ENCODE data around the gene CCDC112. TPM values are rescaled to one million over a fixed set of nuclear protein-coding genes. Genes with fewer than 3 reads are reported as not detected.
"Not testable (repeated sequence)": the region's sequence is repeated elsewhere in the genome, so short reads cannot be mapped to it uniquely, and the experiment has no call there.

CCDC112 gene
- total and polyA plus RNA-seq, 2 experiments from 2014 or later, result 8.1 to 10.9 TPM

- no peak for DNase-seq (ENCODE audit: low read depth in 1 of 2, low spot score in 1 of 2)
- TF ChIP-seq, protein P1, sequence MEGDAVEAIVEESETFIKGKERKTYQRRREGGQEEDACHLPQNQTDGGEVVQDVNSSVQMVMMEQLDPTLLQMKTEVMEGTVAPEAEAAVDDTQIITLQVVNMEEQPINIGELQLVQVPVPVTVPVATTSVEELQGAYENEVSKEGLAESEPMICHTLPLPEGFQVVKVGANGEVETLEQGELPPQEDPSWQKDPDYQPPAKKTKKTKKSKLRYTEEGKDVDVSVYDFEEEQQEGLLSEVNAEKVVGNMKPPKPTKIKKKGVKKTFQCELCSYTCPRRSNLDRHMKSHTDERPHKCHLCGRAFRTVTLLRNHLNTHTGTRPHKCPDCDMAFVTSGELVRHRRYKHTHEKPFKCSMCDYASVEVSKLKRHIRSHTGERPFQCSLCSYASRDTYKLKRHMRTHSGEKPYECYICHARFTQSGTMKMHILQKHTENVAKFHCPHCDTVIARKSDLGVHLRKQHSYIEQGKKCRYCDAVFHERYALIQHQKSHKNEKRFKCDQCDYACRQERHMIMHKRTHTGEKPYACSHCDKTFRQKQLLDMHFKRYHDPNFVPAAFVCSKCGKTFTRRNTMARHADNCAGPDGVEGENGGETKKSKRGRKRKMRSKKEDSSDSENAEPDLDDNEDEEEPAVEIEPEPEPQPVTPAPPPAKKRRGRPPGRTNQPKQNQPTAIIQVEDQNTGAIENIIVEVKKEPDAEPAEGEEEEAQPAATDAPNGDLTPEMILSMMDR (IDR thresholded peaks at IDR 0.05; ENCODE audit: low read depth, low read length), result no peak
- no peaks in the 10 kb centered on the region for H3K36me3 ChIP-seq
- no peak overlapping the region for H3K4me3 ChIP-seq
- H3K4me1 ChIP-seq (ENCODE audit: low read depth), result peaks cover 1% of the 10 kb centered on the region
- no peaks in the 10 kb centered on the region for H3K27me3 ChIP-seq
- H3K9me3 ChIP-seq (ENCODE audit: low read depth), result no peaks in the 10 kb centered on the region
- no peak overlapping the region for H3K27ac ChIP-seq
Observed at GRCh38 chr5:115330830-115331229, 34.4 kb upstream of the CCDC112 start.

GRCh38 chr5:115329475-115329874 lies 33.0 kb upstream of the CCDC112 start:
- H3K27ac ChIP-seq, result no peak overlapping the region
- DNase-seq (ENCODE audit: low read depth in 1 of 2, low spot score in 1 of 2), result no peak
- H3K9me3 ChIP-seq (ENCODE audit: low read depth), result no peaks in the 10 kb centered on the region
- H3K4me3 ChIP-seq, result no peak overlapping the region
- H3K4me1 ChIP-seq (ENCODE audit: low read depth), result peaks cover 10% of the 10 kb centered on the region
- TF ChIP-seq, protein P1 (IDR thresholded peaks at IDR 0.05; ENCODE audit: low read depth, low read length), result no peak
- no peaks in the 10 kb centered on the region for H3K27me3 ChIP-seq
- H3K36me3 ChIP-seq, result no peaks in the 10 kb centered on the region

DNA sequence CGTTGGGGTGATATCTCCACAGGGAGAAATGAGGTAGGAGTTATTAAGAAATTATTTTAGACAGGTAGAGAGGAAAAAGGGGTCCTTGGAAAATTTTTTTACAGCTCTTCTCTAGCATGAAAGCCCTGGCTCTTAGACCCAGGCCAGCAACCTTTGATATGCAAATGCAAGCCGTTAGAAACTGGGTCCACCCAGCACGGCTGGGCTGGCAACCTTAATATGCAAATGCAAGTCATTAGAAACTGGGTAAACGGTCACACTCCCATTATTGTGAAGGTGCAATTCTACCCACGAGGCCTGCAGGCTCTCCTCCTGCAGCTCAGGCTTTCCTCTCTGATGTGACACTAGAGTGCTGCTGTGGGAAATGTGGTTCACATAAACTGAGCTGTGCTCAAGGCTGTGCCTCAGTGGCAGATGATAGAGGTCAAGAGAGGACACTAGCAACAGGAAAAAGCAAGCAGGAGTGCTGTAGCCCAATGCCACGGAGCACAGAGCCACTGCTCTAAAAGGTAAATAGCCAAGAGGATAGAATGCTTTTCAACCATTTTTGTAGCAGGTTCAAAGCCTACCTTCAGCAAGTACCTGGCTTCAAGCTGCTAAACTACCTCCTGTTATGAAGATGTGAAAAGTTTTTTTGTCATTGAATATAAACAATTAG lies 32.3 kb upstream of the CCDC112 start:
- H3K27ac ChIP-seq; H3K27me3 ChIP-seq; H3K9me3 ChIP-seq (ENCODE audit: low read depth); H3K4me1 ChIP-seq (ENCODE audit: low read depth); DNase-seq (ENCODE audit: low read depth in 1 of 2, low spot score in 1 of 2); H3K36me3 ChIP-seq; H3K4me3 ChIP-seq: not testable (repeated sequence)

- peak in 1 of 2 donors; percentile 8 for DNase-seq (ENCODE audit: low read depth in 1 of 2, low spot score in 1 of 2)
- Histone ChIP-seq H3K36me3 (no peaks in the 10 kb centered on the region), H3K27me3 (no peaks in the 10 kb centered on the region), H3K4me3 (no peak overlapping the region), H3K4me1 (ENCODE audit: low read depth) (peaks cover 10% of the 10 kb centered on the region), H3K27ac (peak overlapping the region; percentile 38), H3K9me3 (ENCODE audit: low read depth) (no peaks in the 10 kb centered on the region)
- TF ChIP-seq, protein P1 (IDR thresholded peaks at IDR 0.05; ENCODE audit: low read depth, low read length), result no peak
Observed at GRCh38 chr5:115325296-115325959, 29.0 kb upstream of the CCDC112 start.

- DNase-seq (ENCODE audit: low read depth in 1 of 2, low spot score in 1 of 2), result peak in 1 of 2 donors; percentile 18
- Histone ChIP-seq H3K4me3 (no peak overlapping the region), H3K4me1 (ENCODE audit: low read depth) (peaks cover 15% of the 10 kb centered on the region), H3K27me3 (no peaks in the 10 kb centered on the region), H3K9me3 (ENCODE audit: low read depth) (no peaks in the 10 kb centered on the region), H3K27ac (no peak overlapping the region), H3K36me3 (no peaks in the 10 kb centered on the region)
- TF ChIP-seq, protein P1 (IDR thresholded peaks at IDR 0.05; ENCODE audit: low read depth, low read length), result no peak
Observed at GRCh38 chr5:115324021-115324420, 27.6 kb upstream of the CCDC112 start.

- no peak overlapping the region for H3K4me3 ChIP-seq
- no peak for DNase-seq (ENCODE audit: low read depth in 1 of 2, low spot score in 1 of 2)
- TF ChIP-seq, protein P1 (IDR thresholded peaks at IDR 0.05; ENCODE audit: low read depth, low read length), result no peak
- no peaks in the 10 kb centered on the region for H3K9me3 ChIP-seq (ENCODE audit: low read depth)
- no peak overlapping the region for H3K27ac ChIP-seq
- H3K4me1 ChIP-seq (ENCODE audit: low read depth), result peaks cover 23% of the 10 kb centered on the region
- H3K27me3 ChIP-seq, result no peaks in the 10 kb centered on the region
- no peaks in the 10 kb centered on the region for H3K36me3 ChIP-seq
Observed at GRCh38 chr5:115322729-115323128, 26.3 kb upstream of the CCDC112 start.

All from cardiac muscle cell (in vitro differentiated cells and primary cell).